ENCODE measurements around the gene ARL16.

- TF ChIP-seq CTCF (IDR thresholded peaks at IDR 0.05) (peak in 1 of 3 experiments; percentile 18), POLR2A (IDR thresholded peaks at IDR 0.05) (no peak)
Measured at GRCh38 chr17:81711814-81712467, 28.3 kb upstream of the ARL16 start, which contains the start of gene SLC25A10.

Measured in testis (tissue), 2 donors.